Stomach (tissue), 9 donors: ENCODE measurements around the gene ESR1. TPM values are rescaled to one million over a fixed set of nuclear protein-coding genes. Genes with fewer than 3 reads are reported as not detected.
"Not testable (repeated sequence)": the region's sequence is repeated elsewhere in the genome, so short reads cannot be mapped to it uniquely, and the experiment has no call there.

Source experiments
- DNase-seq, 2 donors: peaks; one replicate each; pipeline versions ENCODE4 v3.0.0 to v3.0.0-alpha.2; 2013 to 2019
- H3K27ac ChIP-seq, 5 donors: fragments of 200-600 bp in 4 of 5; sonication (generic) in 4 of 5; one replicate each; pipeline ENCODE4 v1.5.1; 2013 to 2019; ENCODE audit warnings: mild to moderate bottlenecking in 1 of 5, moderate library complexity in 1 of 5
- H3K27me3 ChIP-seq, 3 donors: fragments of 200-600 bp; sonication (generic); one replicate each; pipeline ENCODE4 v1.5.1; 2017 to 2019; ENCODE audit warnings: mixed run types in 1 of 3
- H3K36me3 ChIP-seq, 4 donors: fragments of 200-600 bp; sonication (generic); 1 replicate in 3 of 4; 2 replicates in 1 of 4; pipeline ENCODE4 v1.5.1; 2016 to 2019
- H3K4me1 ChIP-seq, 4 donors: fragments of 200-600 bp; sonication (generic); one replicate each; pipeline ENCODE4 v1.5.1; 2016 to 2019
- H3K4me3 ChIP-seq, 4 donors: fragments of 200-600 bp; sonication (generic) in 3 of 4; one replicate each; pipeline ENCODE4 v1.5.1; 2016 to 2019; ENCODE audit warnings: mild to moderate bottlenecking in 1 of 4
- H3K9me3 ChIP-seq, 4 donors: fragments of 200-600 bp; sonication (generic); one replicate each; pipeline ENCODE4 v1.5.1; 2016 to 2019
- EP300 ChIP-seq: sonication (generic); formaldehyde crosslinking; IDR thresholded peaks from one replicate; pipeline ENCODE4 v1.6.1; 2017; ENCODE audit warnings: antibody characterized with exemption
- POLR2A ChIP-seq, 4 donors: fragments of 450-650 bp; IDR thresholded peaks; one replicate each; pipeline ENCODE4 v1.6.1; 2016; ENCODE audit warnings: antibody characterized with exemption in 4 of 4, control low read depth in 2 of 4, mild to moderate bottlenecking in 1 of 4, moderate library complexity in 1 of 4
- POLR2AphosphoS5 ChIP-seq, 3 donors: sonication (generic); formaldehyde crosslinking; IDR thresholded peaks; one replicate each; pipeline ENCODE4 v1.6.1; 2016; ENCODE audit warnings: antibody characterized with exemption in 3 of 3
- WGBS, 5 donors: extraction: QIAGEN DNeasy Blood & Tissue Kit in 3 of 5; methylation state at CpG; one replicate each; pipeline versions ENCODE4 v1.1.5 to v1.1.7; 2013 to 2018; 5-methylcytosine and 5-hydroxymethylcytosine counted together
- intact Hi-C: fragments of 100-400 bp; cut with DNase I; formaldehyde crosslinking; loops from one replicate; pipeline ENCODE4 v1.15.1; 2023; ENCODE audit warnings: low total_unique reads
- polyA plus RNA-seq, 3 donors: library from polyadenylated mRNA; stranded (reverse); fragments of 200-250 nt; gene quantifications; one replicate each; pipeline ENCODE4 v1.2.3, GENCODE V29; 2013
- total RNA-seq, 5 donors: library from RNA; depleted of rRNA; stranded (reverse); fragments of >200 nt; gene quantifications; one replicate each; pipeline versions ENCODE4 v1.1.0 to v1.2.3, GENCODE V29; 2014 to 2016
- TF ChIP-seq, protein P1 (sequence below), 7 experiments: fragments of 450-650 bp in 4 of 7; fragments of 200-600 bp in 3 of 7; sonication (generic) in 3 of 7; IDR thresholded peaks; one replicate each; pipeline ENCODE4 v1.5.1; 2016 to 2019; ENCODE audit warnings: antibody characterized with exemption in 7 of 7, control low read depth in 2 of 7, mild to moderate bottlenecking in 1 of 7
- donor health status: healthy with polysubstance abuse.
- donor health status: Bipolar disorder and iron deficiency.
- donor health status: healthy.

Gene ESR1
- total and polyA plus RNA-seq, 8 donors, result 0.05 to 2.0 (median 1.8) TPM; not detected in 3

DNA sequence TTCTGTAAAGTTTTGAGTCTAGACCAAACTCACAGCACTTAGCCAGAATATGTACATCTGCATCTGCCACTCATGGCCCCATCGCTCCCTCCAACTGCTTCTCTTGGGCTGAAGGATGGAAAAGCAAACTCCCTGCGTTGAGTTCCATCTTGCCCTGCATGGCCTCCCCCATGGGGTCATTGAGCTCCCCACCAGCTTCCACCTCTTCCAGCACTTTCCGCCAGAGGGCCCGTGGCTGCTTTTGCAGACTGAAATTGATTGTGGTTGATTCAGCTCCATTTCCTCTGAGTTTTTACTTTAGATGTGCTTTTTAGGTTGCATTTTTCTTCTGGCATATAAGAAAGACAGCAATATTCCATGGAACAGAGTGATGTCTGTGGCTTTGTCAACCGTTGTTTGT is 263.1 kb downstream of the ESR1 start:
- peaks cover 0 to 10% (median 0%) of the 10 kb centered on the region in 4 donors for H3K9me3 ChIP-seq
- no peaks in the 10 kb centered on the region for H3K27me3 ChIP-seq
- H3K4me1 ChIP-seq, result no peaks in the 10 kb centered on the region
- H3K4me3 ChIP-seq, result no peak overlapping the region
- no peaks in the 10 kb centered on the region for H3K36me3 ChIP-seq
- no peak for TF ChIP-seq EP300
- no peak overlapping the region for H3K27ac ChIP-seq
- WGBS, 5 donors, result 76 to 88% (median 86%) methylated on average over 5 of the region's 5 CpGs
- intact Hi-C loops, result no loop called here
- DNase-seq, result no peak

DNA sequence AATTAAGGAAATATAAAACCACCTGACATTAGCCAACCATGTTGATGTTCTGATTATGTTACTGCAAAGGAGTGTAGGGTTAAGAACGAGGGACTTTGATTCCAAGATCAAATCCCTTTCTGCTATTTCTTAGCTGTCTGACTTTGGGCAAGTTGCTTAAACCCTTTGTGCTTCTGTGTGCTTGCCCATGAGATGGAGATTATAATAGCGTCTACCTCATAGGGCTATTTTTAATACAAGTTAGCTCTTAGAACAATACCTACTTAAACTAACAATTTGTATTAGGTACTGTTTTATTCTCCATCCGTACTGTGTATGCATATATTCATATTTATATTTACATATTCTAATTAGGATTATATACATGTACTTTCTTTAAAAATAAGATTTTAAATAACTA is 263.8 kb downstream of the ESR1 start:
- Histone ChIP-seq H3K4me3 (no peak overlapping the region), H3K4me1 (no peaks in the 10 kb centered on the region), H3K27me3 (no peaks in the 10 kb centered on the region), H3K27ac (no peak overlapping the region), H3K9me3 (peaks cover 3 to 18% (median 5%) of the 10 kb centered on the region in 4 donors), H3K36me3 (no peaks in the 10 kb centered on the region)
- no peak for TF ChIP-seq POLR2AphosphoS5 (IDR thresholded peaks at IDR 0.05)
- TF ChIP-seq, protein P1, sequence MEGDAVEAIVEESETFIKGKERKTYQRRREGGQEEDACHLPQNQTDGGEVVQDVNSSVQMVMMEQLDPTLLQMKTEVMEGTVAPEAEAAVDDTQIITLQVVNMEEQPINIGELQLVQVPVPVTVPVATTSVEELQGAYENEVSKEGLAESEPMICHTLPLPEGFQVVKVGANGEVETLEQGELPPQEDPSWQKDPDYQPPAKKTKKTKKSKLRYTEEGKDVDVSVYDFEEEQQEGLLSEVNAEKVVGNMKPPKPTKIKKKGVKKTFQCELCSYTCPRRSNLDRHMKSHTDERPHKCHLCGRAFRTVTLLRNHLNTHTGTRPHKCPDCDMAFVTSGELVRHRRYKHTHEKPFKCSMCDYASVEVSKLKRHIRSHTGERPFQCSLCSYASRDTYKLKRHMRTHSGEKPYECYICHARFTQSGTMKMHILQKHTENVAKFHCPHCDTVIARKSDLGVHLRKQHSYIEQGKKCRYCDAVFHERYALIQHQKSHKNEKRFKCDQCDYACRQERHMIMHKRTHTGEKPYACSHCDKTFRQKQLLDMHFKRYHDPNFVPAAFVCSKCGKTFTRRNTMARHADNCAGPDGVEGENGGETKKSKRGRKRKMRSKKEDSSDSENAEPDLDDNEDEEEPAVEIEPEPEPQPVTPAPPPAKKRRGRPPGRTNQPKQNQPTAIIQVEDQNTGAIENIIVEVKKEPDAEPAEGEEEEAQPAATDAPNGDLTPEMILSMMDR (IDR thresholded peaks at IDR 0.05), result no peak
- 74 to 83% (median 78%) methylated on average over 3 of the region's 3 CpGs for WGBS, 5 donors
- intact Hi-C loops, result no loop called here
- no peak for DNase-seq

DNA sequence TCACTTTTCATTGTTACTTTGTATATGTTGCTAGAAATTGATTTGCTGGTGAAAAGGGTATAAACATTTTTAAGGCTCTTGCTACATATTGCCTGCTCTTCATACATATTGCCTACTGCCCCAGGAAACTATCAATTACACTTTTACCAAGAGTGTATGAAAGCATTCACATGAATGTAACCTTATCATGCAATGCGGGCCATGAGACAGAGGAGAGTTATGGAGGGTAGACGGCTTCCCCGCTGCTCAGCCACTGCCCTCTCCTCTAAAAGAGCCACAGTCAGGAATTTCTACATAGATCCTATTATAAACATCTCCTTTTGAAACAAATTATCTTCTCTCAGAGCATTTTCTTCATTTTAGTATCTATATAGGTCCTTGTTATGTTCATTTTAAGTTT is 264.4 kb downstream of the ESR1 start:
- no peak for DNase-seq
- H3K9me3 ChIP-seq, result peaks cover 5 to 23% (median 10%) of the 10 kb centered on the region in 4 donors
- no peaks in the 10 kb centered on the region for H3K4me1 ChIP-seq
- no peak overlapping the region for H3K4me3 ChIP-seq
- no peaks in the 10 kb centered on the region for H3K27me3 ChIP-seq
- no peaks in the 10 kb centered on the region for H3K36me3 ChIP-seq
- H3K27ac ChIP-seq, result no peak overlapping the region
- intact Hi-C loops, result no loop called here
- no peak for TF ChIP-seq POLR2AphosphoS5 (IDR thresholded peaks at IDR 0.05)
- TF ChIP-seq EP300, result no peak
- TF ChIP-seq POLR2A (IDR thresholded peaks at IDR 0.05), result no peak
- TF ChIP-seq, protein P1 (IDR thresholded peaks at IDR 0.05), result no peak
- WGBS, 5 donors, result 62 to 83% (median 72%) methylated on average over 3 of the region's 3 CpGs

DNA sequence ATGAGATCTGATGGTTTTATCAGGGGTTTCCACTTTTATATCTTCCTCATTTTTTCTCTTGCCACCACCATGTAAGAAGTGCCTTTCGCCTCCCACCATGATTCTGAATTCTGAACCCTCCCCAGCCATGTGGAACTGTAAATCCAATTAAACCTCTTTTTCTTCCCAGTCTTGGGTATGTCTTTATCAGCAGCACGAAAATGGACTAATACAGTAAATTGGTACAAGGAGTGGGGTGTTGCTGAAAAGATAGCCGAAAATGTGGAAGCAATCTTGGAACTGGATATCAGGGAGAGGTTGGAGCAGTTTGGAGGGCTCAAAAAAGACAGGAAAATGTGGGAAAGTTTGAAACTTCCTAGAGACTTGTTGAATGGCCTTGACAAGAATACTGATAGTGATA is 268.8 kb downstream of the ESR1 start:
- H3K27ac ChIP-seq, H3K4me1 ChIP-seq, H3K36me3 ChIP-seq, DNase-seq, H3K4me3 ChIP-seq, intact Hi-C loops, H3K27me3 ChIP-seq: not testable (repeated sequence)
- WGBS, 5 donors, result 60 to 76% (median 70%) methylated on average over 3 of the region's 3 CpGs
- H3K9me3 ChIP-seq, result peaks cover 5 to 41% (median 17%) of the 10 kb centered on the region in 4 donors

DNA sequence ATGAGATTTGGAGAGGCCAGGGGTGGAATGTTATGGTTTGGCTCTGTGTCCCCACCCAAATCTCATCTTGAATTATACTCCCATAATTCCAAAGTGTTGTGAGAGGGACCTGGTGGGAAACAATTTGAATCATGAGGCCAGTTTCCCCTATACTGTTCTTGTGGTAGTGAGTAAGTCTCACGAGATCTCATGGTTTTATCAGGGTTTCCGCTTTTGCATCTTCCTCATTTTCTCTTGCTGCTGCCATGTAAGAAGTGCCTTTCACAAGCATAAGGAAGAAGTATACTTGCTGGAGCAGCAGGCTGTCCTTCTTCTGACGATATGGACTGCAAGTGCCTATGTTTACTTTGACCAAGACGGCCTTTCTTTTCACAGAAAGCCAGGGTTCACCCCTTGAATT is 270.5 kb downstream of the ESR1 start:
- intact Hi-C loops, result no loop called here
- TF ChIP-seq POLR2AphosphoS5 (IDR thresholded peaks at IDR 0.05) (no peak), EP300 (no peak), POLR2A (IDR thresholded peaks at IDR 0.05) (no peak)
- TF ChIP-seq, protein P1 (IDR thresholded peaks at IDR 0.05), result no peak
- no peak overlapping the region for H3K27ac ChIP-seq
- H3K36me3 ChIP-seq, result no peaks in the 10 kb centered on the region
- H3K4me3 ChIP-seq, result no peak overlapping the region
- DNase-seq, result no peak
- no peaks in the 10 kb centered on the region for H3K27me3 ChIP-seq
- H3K9me3 ChIP-seq, result peaks cover 5 to 45% (median 18%) of the 10 kb centered on the region in 4 donors
- no peaks in the 10 kb centered on the region for H3K4me1 ChIP-seq
- 69 to 84% (median 77%) methylated on average over 4 of the region's 4 CpGs for whole genome bisulfite sequencing, 5 donors
